Measurements from ENCODE around the gene FLT1. TPM values are rescaled to one million over a fixed set of nuclear protein-coding genes. Genes with fewer than 3 reads are reported as not detected.

Gene FLT1
- total and polyA plus RNA-seq, 2 donors (not counting 1 experiment from before 2014, with no cell fraction given) = 1.3 to 2.5 TPM

DNA sequence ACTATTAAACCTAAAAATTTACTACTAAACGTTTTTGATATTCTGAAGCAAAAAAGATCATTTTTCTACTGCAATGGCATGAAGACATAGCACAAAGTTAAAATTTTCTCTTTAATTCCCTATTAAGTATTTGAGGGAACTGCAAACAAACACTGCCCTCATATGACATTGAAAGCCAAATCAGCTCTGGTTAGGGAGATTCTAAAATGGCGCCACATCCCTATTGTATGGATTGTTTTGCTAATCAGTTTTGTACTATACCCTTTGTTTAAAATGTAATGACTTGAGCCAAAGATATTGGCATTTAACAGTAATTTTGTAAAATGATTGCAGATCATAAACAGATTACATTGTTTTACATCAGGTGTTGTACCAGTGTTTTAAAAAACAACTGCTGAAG, 65.8 kb downstream of the FLT1 start:
- Histone ChIP-seq H3K9me3 (ENCODE audit: control insufficient read depth, insufficient read depth, low read depth, low read length) (no peaks in the 10 kb centered on the region), H3K4me3 (replicated peaks in 1 of 4; ENCODE audit: control extremely low read depth in 1 of 4, insufficient read depth in 1 of 4, low read depth in 3 of 4, low read length in 4 of 4) (no peak overlapping the region), H2AFZ (ENCODE audit: low read length) (no peak overlapping the region), H3K4me2 (ENCODE audit: extremely low read depth, insufficient read depth, low read length) (no peak overlapping the region), H3K4me1 (ENCODE audit: control insufficient read depth, extremely low read depth, insufficient read depth, low read length) (no peaks in the 10 kb centered on the region), H3K9ac (ENCODE audit: insufficient read depth, low read length) (no peak overlapping the region), H3K27ac (ENCODE audit: insufficient read depth, low read length) (no peak overlapping the region), H3K36me3 (ENCODE audit: control insufficient read depth, insufficient read depth, low read length) (no peaks in the 10 kb centered on the region), H3K27me3 (ENCODE audit: control insufficient read depth, insufficient read depth, low read length) (no peaks in the 10 kb centered on the region), H3K79me2 (ENCODE audit: control insufficient read depth, insufficient read depth, low read length) (no peaks in the 10 kb centered on the region), H4K20me1 (ENCODE audit: control insufficient read depth, extremely low read depth, insufficient read depth, low read length) (no peaks in the 10 kb centered on the region)
- TF ChIP-seq, protein P1, sequence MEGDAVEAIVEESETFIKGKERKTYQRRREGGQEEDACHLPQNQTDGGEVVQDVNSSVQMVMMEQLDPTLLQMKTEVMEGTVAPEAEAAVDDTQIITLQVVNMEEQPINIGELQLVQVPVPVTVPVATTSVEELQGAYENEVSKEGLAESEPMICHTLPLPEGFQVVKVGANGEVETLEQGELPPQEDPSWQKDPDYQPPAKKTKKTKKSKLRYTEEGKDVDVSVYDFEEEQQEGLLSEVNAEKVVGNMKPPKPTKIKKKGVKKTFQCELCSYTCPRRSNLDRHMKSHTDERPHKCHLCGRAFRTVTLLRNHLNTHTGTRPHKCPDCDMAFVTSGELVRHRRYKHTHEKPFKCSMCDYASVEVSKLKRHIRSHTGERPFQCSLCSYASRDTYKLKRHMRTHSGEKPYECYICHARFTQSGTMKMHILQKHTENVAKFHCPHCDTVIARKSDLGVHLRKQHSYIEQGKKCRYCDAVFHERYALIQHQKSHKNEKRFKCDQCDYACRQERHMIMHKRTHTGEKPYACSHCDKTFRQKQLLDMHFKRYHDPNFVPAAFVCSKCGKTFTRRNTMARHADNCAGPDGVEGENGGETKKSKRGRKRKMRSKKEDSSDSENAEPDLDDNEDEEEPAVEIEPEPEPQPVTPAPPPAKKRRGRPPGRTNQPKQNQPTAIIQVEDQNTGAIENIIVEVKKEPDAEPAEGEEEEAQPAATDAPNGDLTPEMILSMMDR (conservative IDR thresholded peaks at IDR 0.05 in 1 of 2, IDR thresholded peaks at IDR 0.05 in 1 of 2; ENCODE audit: low read depth in 1 of 2, low read length in 2 of 2) = no peak
- TF ChIP-seq EZH2 (IDR thresholded peaks at IDR 0.05; ENCODE audit: low read length, missing control alignments) = no peak
- no peak for DNase-seq (ENCODE audit: low read depth in 2 of 2)

DNA sequence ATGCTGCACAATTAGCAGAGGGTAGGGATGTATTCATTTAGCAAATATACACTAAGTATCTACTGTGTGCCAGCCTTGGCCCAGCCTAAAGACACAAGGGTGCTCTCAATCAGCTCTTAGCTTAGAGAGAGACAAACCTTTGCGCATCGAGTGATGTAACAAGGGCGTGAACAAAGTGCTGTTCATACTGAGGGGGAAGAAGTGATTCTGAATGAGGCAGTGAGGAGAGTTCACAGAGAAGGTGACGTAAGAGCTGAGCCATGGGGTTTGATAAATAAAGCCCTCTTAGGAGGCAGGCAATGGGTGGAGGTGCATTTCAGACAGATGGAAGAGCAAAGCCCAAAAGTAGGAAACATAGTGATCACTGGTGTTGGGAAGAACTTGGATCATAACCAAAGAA, 68.5 kb downstream of the FLT1 start:
- no peak overlapping the region for H3K9ac ChIP-seq (ENCODE audit: insufficient read depth, low read length)
- TF ChIP-seq EZH2 (IDR thresholded peaks at IDR 0.05; ENCODE audit: low read length, missing control alignments) = no peak
- TF ChIP-seq, protein P1 (conservative IDR thresholded peaks at IDR 0.05 in 1 of 2, IDR thresholded peaks at IDR 0.05 in 1 of 2; ENCODE audit: low read depth in 1 of 2, low read length in 2 of 2) = no peak
- H3K4me3 ChIP-seq (replicated peaks in 1 of 4; ENCODE audit: control extremely low read depth in 1 of 4, insufficient read depth in 1 of 4, low read depth in 3 of 4, low read length in 4 of 4) = no peak overlapping the region
- no peaks in the 10 kb centered on the region for H3K4me1 ChIP-seq (ENCODE audit: control insufficient read depth, extremely low read depth, insufficient read depth, low read length)
- no peak for DNase-seq (ENCODE audit: low read depth in 2 of 2)
- no peaks in the 10 kb centered on the region for H3K9me3 ChIP-seq (ENCODE audit: control insufficient read depth, insufficient read depth, low read depth, low read length)
- no peaks in the 10 kb centered on the region for H4K20me1 ChIP-seq (ENCODE audit: control insufficient read depth, extremely low read depth, insufficient read depth, low read length)
- no peak overlapping the region for H3K27ac ChIP-seq (ENCODE audit: insufficient read depth, low read length)
- no peak overlapping the region for H3K4me2 ChIP-seq (ENCODE audit: extremely low read depth, insufficient read depth, low read length)
- no peaks in the 10 kb centered on the region for H3K27me3 ChIP-seq (ENCODE audit: control insufficient read depth, insufficient read depth, low read length)
- no peak overlapping the region for H2AFZ ChIP-seq (ENCODE audit: low read length)
- H3K79me2 ChIP-seq (ENCODE audit: control insufficient read depth, insufficient read depth, low read length) = no peaks in the 10 kb centered on the region
- H3K36me3 ChIP-seq (ENCODE audit: control insufficient read depth, insufficient read depth, low read length) = no peaks in the 10 kb centered on the region

DNA sequence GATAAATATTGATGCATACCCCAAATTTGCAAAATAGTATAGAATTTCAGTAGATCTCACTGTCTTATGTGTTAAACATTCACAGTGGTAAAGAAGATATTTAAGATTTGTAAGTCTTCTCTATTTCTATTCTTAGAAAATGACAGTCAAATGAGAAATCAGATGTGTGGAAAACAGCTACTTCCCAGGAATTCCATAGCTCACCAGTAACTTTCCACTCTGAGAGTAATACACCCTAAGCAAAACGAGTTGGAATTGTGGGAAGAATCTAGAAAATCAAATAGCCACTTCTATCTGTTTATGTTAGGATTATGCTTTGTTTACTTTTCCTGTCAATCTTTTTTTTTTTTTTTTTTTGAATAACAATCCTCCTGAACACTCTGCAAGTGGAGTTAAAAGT, 69.1 kb downstream of the FLT1 start:
- Histone ChIP-seq H3K4me2 (ENCODE audit: extremely low read depth, insufficient read depth, low read length) (no peak overlapping the region), H3K9ac (ENCODE audit: insufficient read depth, low read length) (no peak overlapping the region), H3K27ac (ENCODE audit: insufficient read depth, low read length) (no peak overlapping the region), H3K79me2 (ENCODE audit: control insufficient read depth, insufficient read depth, low read length) (no peaks in the 10 kb centered on the region), H4K20me1 (ENCODE audit: control insufficient read depth, extremely low read depth, insufficient read depth, low read length) (no peaks in the 10 kb centered on the region), H3K4me3 (replicated peaks in 1 of 4; ENCODE audit: control extremely low read depth in 1 of 4, insufficient read depth in 1 of 4, low read depth in 3 of 4, low read length in 4 of 4) (no peak overlapping the region), H3K4me1 (ENCODE audit: control insufficient read depth, extremely low read depth, insufficient read depth, low read length) (no peaks in the 10 kb centered on the region), H3K27me3 (ENCODE audit: control insufficient read depth, insufficient read depth, low read length) (no peaks in the 10 kb centered on the region), H3K36me3 (ENCODE audit: control insufficient read depth, insufficient read depth, low read length) (no peaks in the 10 kb centered on the region), H3K9me3 (ENCODE audit: control insufficient read depth, insufficient read depth, low read depth, low read length) (no peaks in the 10 kb centered on the region), H2AFZ (ENCODE audit: low read length) (no peak overlapping the region)
- TF ChIP-seq, protein P1 (conservative IDR thresholded peaks at IDR 0.05 in 1 of 2, IDR thresholded peaks at IDR 0.05 in 1 of 2; ENCODE audit: low read depth in 1 of 2, low read length in 2 of 2) = no peak
- TF ChIP-seq EZH2 (IDR thresholded peaks at IDR 0.05; ENCODE audit: low read length, missing control alignments) = no peak
- no peak for DNase-seq (ENCODE audit: low read depth in 2 of 2)

Measured in fibroblast of lung (primary cell).